Peyer's patch (tissue), 4 donors: Measurements from ENCODE around the gene NOVA2. TPM values are rescaled to one million over a fixed set of nuclear protein-coding genes. Genes with fewer than 3 reads are reported as not detected.

ENCODE experiments used
- DNase-seq, 3 donors: peaks; one replicate each; pipeline ENCODE4 v3.0.0-alpha.2; 2017 to 2019
- H3K27ac ChIP-seq, 4 donors: fragments of 200-600 bp; sonication (generic); one replicate each; pipeline ENCODE4 v1.5.1; 2016 to 2019
- H3K27me3 ChIP-seq, 2 donors: fragments of 200-600 bp; sonication (generic); one replicate each; pipeline ENCODE4 v1.5.1; 2019
- H3K36me3 ChIP-seq, 3 donors: fragments of 200-600 bp; sonication (generic); one replicate each; pipeline ENCODE4 v1.5.1; 2016 to 2019
- H3K4me1 ChIP-seq, 4 donors: fragments of 200-600 bp; sonication (generic); one replicate each; pipeline ENCODE4 v1.5.1; 2016 to 2019
- H3K4me3 ChIP-seq, 4 donors: fragments of 200-600 bp; sonication (generic); 1 replicate in 3 of 4; 2 replicates in 1 of 4; pipeline ENCODE4 v1.5.1; 2016 to 2019; ENCODE audit warnings: mild to moderate bottlenecking in 1 of 4
- H3K9me3 ChIP-seq, 4 donors: fragments of 200-600 bp; sonication (generic); one replicate each; pipeline ENCODE4 v1.5.1; 2016 to 2019; ENCODE audit warnings: mild to moderate bottlenecking in 1 of 4
- POLR2A ChIP-seq, 2 donors: fragments of 450-650 bp; IDR thresholded peaks; one replicate each; pipeline ENCODE4 v1.5.1; 2017; ENCODE audit warnings: antibody characterized with exemption in 2 of 2, mild to moderate bottlenecking in 2 of 2, moderate library complexity in 2 of 2
- total RNA-seq, 4 donors: library from RNA; depleted of rRNA; stranded (reverse); fragments of >200 nt; gene quantifications; one replicate each; pipeline ENCODE4 v1.1.0, GENCODE V29; 2016
- TF ChIP-seq, protein P1 (sequence below), 6 experiments: fragments of 450-650 bp in 4 of 6; fragments of 200-600 bp in 2 of 6; sonication (generic) in 1 of 6; IDR thresholded peaks; one replicate each; pipeline ENCODE4 v1.5.1; 2017 to 2019; ENCODE audit warnings: antibody characterized with exemption in 6 of 6, mild to moderate bottlenecking in 3 of 6, moderate library complexity in 1 of 6

The NOVA2 gene
- total RNA-seq, 4 donors from 2014 or later, result 0.53 to 4.1 (median 1.5) TPM

DNA sequence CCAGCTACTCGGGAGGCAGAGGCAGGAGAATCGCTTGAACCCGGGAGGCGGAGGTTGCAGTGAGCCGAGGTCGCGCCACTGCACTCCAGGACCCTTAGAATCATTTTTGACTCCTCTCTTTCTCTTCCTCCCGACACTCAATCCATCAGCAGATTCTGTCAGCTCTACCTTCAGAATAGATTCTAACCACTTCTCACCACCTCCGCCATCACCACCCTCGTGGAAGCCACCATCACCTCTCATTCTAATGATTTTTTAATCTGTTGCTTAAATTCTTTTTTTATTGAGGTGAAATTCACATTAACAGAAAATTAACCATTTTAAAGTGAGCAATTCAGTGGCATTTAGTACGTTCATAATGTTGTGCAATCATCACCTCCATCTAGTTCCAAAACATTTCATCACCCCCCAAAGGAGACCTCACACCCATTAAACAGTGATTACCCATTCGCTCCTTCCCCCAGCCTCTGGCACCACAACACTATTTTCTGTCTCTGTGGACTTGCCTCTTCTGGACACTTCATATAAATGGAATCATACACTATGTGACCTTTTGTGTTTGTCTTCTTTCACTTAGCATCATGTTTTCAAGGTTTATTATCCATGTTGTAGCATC, 16.6 kb upstream of the NOVA2 start:
- no peak for DNase-seq
- no peak for TF ChIP-seq POLR2A (IDR thresholded peaks at IDR 0.05)
- TF ChIP-seq, protein P1, sequence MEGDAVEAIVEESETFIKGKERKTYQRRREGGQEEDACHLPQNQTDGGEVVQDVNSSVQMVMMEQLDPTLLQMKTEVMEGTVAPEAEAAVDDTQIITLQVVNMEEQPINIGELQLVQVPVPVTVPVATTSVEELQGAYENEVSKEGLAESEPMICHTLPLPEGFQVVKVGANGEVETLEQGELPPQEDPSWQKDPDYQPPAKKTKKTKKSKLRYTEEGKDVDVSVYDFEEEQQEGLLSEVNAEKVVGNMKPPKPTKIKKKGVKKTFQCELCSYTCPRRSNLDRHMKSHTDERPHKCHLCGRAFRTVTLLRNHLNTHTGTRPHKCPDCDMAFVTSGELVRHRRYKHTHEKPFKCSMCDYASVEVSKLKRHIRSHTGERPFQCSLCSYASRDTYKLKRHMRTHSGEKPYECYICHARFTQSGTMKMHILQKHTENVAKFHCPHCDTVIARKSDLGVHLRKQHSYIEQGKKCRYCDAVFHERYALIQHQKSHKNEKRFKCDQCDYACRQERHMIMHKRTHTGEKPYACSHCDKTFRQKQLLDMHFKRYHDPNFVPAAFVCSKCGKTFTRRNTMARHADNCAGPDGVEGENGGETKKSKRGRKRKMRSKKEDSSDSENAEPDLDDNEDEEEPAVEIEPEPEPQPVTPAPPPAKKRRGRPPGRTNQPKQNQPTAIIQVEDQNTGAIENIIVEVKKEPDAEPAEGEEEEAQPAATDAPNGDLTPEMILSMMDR (IDR thresholded peaks at IDR 0.05), result no peak
- Histone ChIP-seq H3K27ac (no peak overlapping the region), H3K27me3 (no peaks in the 10 kb centered on the region), H3K4me1 (no peaks in the 10 kb centered on the region), H3K9me3 (no peaks in the 10 kb centered on the region), H3K4me3 (no peak overlapping the region), H3K36me3 (no peaks in the 10 kb centered on the region)

DNA sequence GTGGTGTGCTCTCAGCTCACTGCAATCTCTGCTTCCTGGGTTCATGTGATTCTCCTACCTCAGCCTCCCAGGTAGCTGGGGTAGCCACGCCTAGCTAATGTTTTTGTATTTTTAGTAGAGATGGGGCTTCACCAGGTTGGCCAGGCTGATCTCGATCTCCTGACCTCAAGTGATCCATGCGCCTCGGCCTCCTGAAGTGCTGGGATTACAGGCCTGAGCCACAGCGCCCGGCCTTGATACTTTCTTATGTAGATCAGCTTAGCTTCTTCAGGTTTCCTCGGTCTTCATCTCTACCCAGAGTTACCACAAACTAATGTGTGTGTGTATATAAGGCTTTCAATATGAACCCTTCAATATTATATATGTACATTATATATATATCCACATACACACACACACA, 11.7 kb upstream of the NOVA2 start:
- no peak for DNase-seq
- H3K4me3 ChIP-seq, result no peak overlapping the region
- no peaks in the 10 kb centered on the region for H3K36me3 ChIP-seq
- H3K9me3 ChIP-seq, result no peaks in the 10 kb centered on the region
- no peak for TF ChIP-seq POLR2A (IDR thresholded peaks at IDR 0.05)
- TF ChIP-seq, protein P1 (IDR thresholded peaks at IDR 0.05), result no peak
- no peaks in the 10 kb centered on the region for H3K4me1 ChIP-seq
- no peak overlapping the region for H3K27ac ChIP-seq
- no peaks in the 10 kb centered on the region for H3K27me3 ChIP-seq

DNA sequence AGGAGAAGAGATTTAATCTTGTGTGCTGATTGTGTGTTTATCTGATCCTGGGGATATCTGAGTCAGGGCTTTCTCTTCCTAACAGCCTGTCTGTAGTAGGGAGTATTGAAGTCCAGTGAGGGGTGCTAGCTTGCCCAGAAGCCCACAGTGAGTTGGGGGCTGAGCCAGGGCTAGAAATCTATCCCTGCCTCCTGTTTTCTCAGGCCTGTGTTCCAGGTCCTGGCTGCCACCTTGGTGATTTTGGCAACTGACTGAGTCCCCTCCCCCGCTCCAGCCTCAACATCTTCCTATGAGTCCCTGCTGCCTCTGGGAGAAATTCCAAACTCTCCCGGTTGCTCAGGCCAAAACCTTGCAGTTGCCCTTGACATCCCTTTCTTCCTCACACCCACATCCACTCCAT, 7.7 kb upstream of the NOVA2 start:
- no peaks in the 10 kb centered on the region for H3K36me3 ChIP-seq
- no peaks in the 10 kb centered on the region for H3K4me1 ChIP-seq
- TF ChIP-seq, protein P1 (IDR thresholded peaks at IDR 0.05), result no peak
- H3K27ac ChIP-seq, result no peak overlapping the region
- H3K9me3 ChIP-seq, result no peaks in the 10 kb centered on the region
- no peak for DNase-seq
- H3K4me3 ChIP-seq, result no peak overlapping the region
- no peaks in the 10 kb centered on the region for H3K27me3 ChIP-seq

DNA sequence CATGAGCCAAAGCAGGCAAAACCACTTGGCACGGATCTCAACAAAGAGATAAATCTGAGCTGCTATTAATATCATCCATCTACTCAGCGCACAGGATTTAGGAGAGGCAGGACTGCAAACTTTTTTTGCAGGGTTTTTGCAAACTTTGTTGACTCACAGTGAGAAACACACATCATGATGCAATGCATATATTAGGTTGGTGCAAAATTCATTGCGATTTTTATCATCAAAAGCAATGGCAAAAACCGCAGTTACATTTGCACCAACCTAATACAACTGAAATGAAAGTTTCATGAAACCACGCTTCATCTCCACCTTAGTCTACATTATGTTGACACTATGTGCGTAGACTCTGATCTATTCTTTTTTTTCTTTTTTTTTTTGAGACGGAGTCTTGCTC, 4.5 kb upstream of the NOVA2 start:
- H3K4me3 ChIP-seq, result no peak overlapping the region
- H3K27ac ChIP-seq, result no peak overlapping the region
- TF ChIP-seq POLR2A (IDR thresholded peaks at IDR 0.05), result no peak
- TF ChIP-seq, protein P1 (IDR thresholded peaks at IDR 0.05), result no peak
- H3K36me3 ChIP-seq, result no peaks in the 10 kb centered on the region
- H3K9me3 ChIP-seq, result peaks cover 0 to 5% (median 0%) of the 10 kb centered on the region in 4 donors
- peaks cover 0 to under 1% (median 0%) of the 10 kb centered on the region in 4 donors for H3K4me1 ChIP-seq
- DNase-seq, result no peak
- H3K27me3 ChIP-seq, result peaks cover 0 to 14% of the 10 kb centered on the region in 2 donors

DNA sequence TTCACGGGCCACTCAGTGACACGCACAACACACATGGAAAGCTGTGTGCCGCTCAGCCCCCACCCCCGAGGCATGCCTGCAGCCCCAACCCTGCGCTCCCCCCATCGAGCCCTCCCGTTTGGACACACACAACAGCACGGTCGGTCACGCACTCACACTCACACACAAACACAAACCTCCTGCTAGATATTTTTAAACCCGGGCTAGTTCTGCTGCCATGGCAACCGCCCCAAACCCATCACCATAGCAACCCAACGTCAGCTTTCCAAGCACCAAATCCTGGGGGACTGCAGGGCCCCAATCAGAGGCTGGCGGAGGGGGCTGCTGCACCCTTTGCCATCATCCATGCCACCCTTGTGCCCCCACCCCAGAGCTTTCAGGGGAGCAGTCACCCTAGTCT, 2.5 kb upstream of the NOVA2 start:
- no peaks in the 10 kb centered on the region for H3K36me3 ChIP-seq
- TF ChIP-seq, protein P1 (IDR thresholded peaks at IDR 0.05), result no peak
- TF ChIP-seq POLR2A (IDR thresholded peaks at IDR 0.05), result no peak
- H3K4me3 ChIP-seq, result no peak overlapping the region
- peaks cover 0 to 6% (median 0%) of the 10 kb centered on the region in 4 donors for H3K4me1 ChIP-seq
- peaks cover 0 to 5% (median 0%) of the 10 kb centered on the region in 4 donors for H3K9me3 ChIP-seq
- no peak overlapping the region for H3K27ac ChIP-seq
- peaks cover 0 to 31% of the 10 kb centered on the region in 2 donors for H3K27me3 ChIP-seq
- no peak for DNase-seq
